ENCODE results near the gene DNAJC7. TPM values are rescaled to one million over a fixed set of nuclear protein-coding genes. Genes with fewer than 3 reads are reported as not detected.
"Not testable (repeated sequence)": the region's sequence is repeated elsewhere in the genome, so short reads cannot be mapped to it uniquely, and the experiment has no call there.

Gene DNAJC7
- total RNA-seq, 2 donors from 2014 or later: 112 to 116 TPM

DNA sequence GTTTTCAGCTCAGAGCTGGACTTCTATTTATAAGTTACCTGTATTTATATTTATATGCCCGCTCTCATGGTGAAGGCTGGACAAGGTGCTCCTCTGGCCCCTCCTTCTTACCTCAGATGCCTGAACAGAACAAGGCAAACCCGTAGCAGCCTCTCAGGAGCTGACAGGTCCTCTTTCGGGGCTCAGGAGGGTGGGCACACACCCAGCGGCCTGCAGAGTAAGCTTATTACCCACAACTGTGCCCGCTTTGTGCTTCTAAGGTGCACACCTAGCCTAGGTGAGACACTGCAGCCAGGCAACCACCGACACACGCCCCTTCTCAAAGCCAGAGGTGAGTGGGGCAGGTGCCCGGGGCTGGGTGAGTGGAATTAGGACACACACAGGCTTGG lies 7.9 kb upstream of the DNAJC7 start:
- no peak overlapping the region for H3K27ac Mint-ChIP-seq
- no peak overlapping the region for H3K4me3 ChIP-seq (ENCODE audit: low read length)
- no peak overlapping the region for H3K4me3 Mint-ChIP-seq
- no peaks in the 10 kb centered on the region for H3K27me3 Mint-ChIP-seq (ENCODE audit: insufficient read depth)
- peaks cover 3% of the 10 kb centered on the region for H3K4me1 ChIP-seq (ENCODE audit: control insufficient read depth, insufficient read depth, low read length)
- WGBS, 2 experiments (ENCODE audit: insufficient coverage in 1 of 2, insufficient read length in 1 of 2): 77 to 90% methylated on average over 6 to 8 of the region's 8 CpGs
- no peaks in the 10 kb centered on the region for H3K9me3 ChIP-seq (ENCODE audit: control insufficient read depth, low read length)
- peaks cover 39% of the 10 kb centered on the region for H3K36me3 ChIP-seq (ENCODE audit: control insufficient read depth, insufficient read depth, low read length)
- H3K9ac ChIP-seq (ENCODE audit: extremely low read depth, low read length, poor library complexity, severe bottlenecking): no peak overlapping the region
- TF ChIP-seq, protein P1, sequence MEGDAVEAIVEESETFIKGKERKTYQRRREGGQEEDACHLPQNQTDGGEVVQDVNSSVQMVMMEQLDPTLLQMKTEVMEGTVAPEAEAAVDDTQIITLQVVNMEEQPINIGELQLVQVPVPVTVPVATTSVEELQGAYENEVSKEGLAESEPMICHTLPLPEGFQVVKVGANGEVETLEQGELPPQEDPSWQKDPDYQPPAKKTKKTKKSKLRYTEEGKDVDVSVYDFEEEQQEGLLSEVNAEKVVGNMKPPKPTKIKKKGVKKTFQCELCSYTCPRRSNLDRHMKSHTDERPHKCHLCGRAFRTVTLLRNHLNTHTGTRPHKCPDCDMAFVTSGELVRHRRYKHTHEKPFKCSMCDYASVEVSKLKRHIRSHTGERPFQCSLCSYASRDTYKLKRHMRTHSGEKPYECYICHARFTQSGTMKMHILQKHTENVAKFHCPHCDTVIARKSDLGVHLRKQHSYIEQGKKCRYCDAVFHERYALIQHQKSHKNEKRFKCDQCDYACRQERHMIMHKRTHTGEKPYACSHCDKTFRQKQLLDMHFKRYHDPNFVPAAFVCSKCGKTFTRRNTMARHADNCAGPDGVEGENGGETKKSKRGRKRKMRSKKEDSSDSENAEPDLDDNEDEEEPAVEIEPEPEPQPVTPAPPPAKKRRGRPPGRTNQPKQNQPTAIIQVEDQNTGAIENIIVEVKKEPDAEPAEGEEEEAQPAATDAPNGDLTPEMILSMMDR (conservative IDR thresholded peaks at IDR 0.05): no peak
- peaks cover 32% of the 10 kb centered on the region for H3K36me3 Mint-ChIP-seq (ENCODE audit: low read depth)
- H3K9me3 Mint-ChIP-seq: no peaks in the 10 kb centered on the region
- no peak overlapping the region for H3K27ac ChIP-seq (ENCODE audit: low read depth, low read length)
- DNase-seq: no peak
- H3K27me3 ChIP-seq (ENCODE audit: control insufficient read depth, insufficient read depth, low read length, poor library complexity, severe bottlenecking): no peaks in the 10 kb centered on the region
- peaks cover 12% of the 10 kb centered on the region for H3K4me1 Mint-ChIP-seq

- WGBS, 2 experiments (ENCODE audit: insufficient coverage in 1 of 2, insufficient read length in 1 of 2): 96 to 97% methylated on average over 12 to 15 of the region's 15 CpGs
- H3K9me3 Mint-ChIP-seq: no peaks in the 10 kb centered on the region
- DNase-seq: no peak
- Histone ChIP-seq H3K27me3 (ENCODE audit: control insufficient read depth, insufficient read depth, low read length, poor library complexity, severe bottlenecking) (no peaks in the 10 kb centered on the region), H3K9me3 (ENCODE audit: control insufficient read depth, low read length) (no peaks in the 10 kb centered on the region), H3K36me3 (ENCODE audit: control insufficient read depth, insufficient read depth, low read length) (peaks cover 39% of the 10 kb centered on the region), H3K4me1 (ENCODE audit: control insufficient read depth, insufficient read depth, low read length) (peaks cover 3% of the 10 kb centered on the region), H3K9ac (ENCODE audit: extremely low read depth, low read length, poor library complexity, severe bottlenecking) (no peak overlapping the region), H3K27ac (ENCODE audit: low read depth, low read length) (no peak overlapping the region), H3K4me3 (ENCODE audit: low read length) (no peak overlapping the region)
- TF ChIP-seq, protein P1 (conservative IDR thresholded peaks at IDR 0.05): no peak
- no peak overlapping the region for H3K4me3 Mint-ChIP-seq
- no peaks in the 10 kb centered on the region for H3K27me3 Mint-ChIP-seq (ENCODE audit: insufficient read depth)
- peaks cover 13% of the 10 kb centered on the region for H3K4me1 Mint-ChIP-seq
- H3K27ac Mint-ChIP-seq: peak overlapping the region; percentile 35
- H3K36me3 Mint-ChIP-seq (ENCODE audit: low read depth): peaks cover 32% of the 10 kb centered on the region
Measured at GRCh38 chr17:42023524-42024349, 6.5 kb upstream of the DNAJC7 start.

DNA sequence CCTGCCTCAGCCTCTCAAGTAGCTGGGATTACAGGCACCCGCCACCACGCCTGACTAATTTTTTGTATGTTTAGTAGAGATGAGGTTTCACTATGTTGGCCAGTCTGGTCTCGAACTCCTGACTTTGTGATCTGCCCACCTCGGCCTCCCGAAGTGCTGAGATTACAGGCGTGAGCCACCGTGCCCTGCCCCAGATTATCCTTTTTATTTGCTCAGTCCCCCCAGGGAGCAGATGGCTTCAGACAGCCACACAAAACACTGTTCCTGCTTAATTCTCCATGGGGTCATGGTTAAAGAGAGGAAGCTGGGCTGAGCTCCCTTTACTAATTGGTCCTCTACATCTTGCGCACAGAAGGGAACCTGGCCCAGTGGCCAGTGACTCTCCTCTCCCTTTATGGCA lies 3.6 kb upstream of the DNAJC7 start:
- H3K27me3 ChIP-seq (ENCODE audit: control insufficient read depth, insufficient read depth, low read length, poor library complexity, severe bottlenecking); H3K9me3 ChIP-seq (ENCODE audit: control insufficient read depth, low read length); H3K27ac ChIP-seq (ENCODE audit: low read depth, low read length); H3K9me3 Mint-ChIP-seq; DNase-seq; H3K4me1 ChIP-seq (ENCODE audit: control insufficient read depth, insufficient read depth, low read length); H3K27me3 Mint-ChIP-seq (ENCODE audit: insufficient read depth): not testable (repeated sequence)
- Mint-ChIP-seq H3K36me3 (ENCODE audit: low read depth) (peaks cover 33% of the 10 kb centered on the region), H3K4me1 (peaks cover 22% of the 10 kb centered on the region), H3K4me3 (peak overlapping the region; percentile 86), H3K27ac (peak overlapping the region; percentile 58)
- Histone ChIP-seq H3K36me3 (ENCODE audit: control insufficient read depth, insufficient read depth, low read length) (peaks cover 39% of the 10 kb centered on the region), H3K9ac (ENCODE audit: extremely low read depth, low read length, poor library complexity, severe bottlenecking) (peak overlapping the region; percentile 78), H3K4me3 (ENCODE audit: low read length) (peak overlapping the region; percentile 92)
- 83 to 95% methylated on average over 6 to 8 of the region's 8 CpGs for WGBS, 2 experiments (ENCODE audit: insufficient coverage in 1 of 2, insufficient read length in 1 of 2)

All from endodermal cell (in vitro differentiated cells).